Stimulated activated CD8-positive, alpha-beta memory T cell treated with anti-CD3 and anti-CD28 coated beads, Interleukin-12 subunit alpha, Interleukin-12 subunit beta, amount 100 ng/mL, for 1 hour (primary cell): Measurements from ENCODE around the gene GRB10.
"Not testable (repeated sequence)": the region's sequence is repeated elsewhere in the genome, so short reads cannot be mapped to it uniquely, and the experiment has no call there.

ENCODE experiments used
- DNase-seq: peaks from one replicate; pipeline ENCODE4 v3.0.0-alpha.2; 2020; ENCODE audit warnings: low read depth

Gene GRB10

GRCh38 chr7:50778189-50778588 lies 4.5 kb downstream of the GRB10 start:
- DNase-seq = no peak

- no peak for DNase-seq
Observed at GRCh38 chr7:50775836-50776235, 6.9 kb downstream of the GRB10 start.

- DNase-seq = no peak
Observed at GRCh38 chr7:50775231-50775630, 7.5 kb downstream of the GRB10 start.

- DNase-seq = no peak
Observed at GRCh38 chr7:50774319-50774718, 8.4 kb downstream of the GRB10 start.

GRCh38 chr7:50773071-50773470 lies 9.6 kb downstream of the GRB10 start:
- not testable (repeated sequence) for DNase-seq

GRCh38 chr7:50771120-50772002 lies 11.3 kb downstream of the GRB10 start:
- DNase-seq = no peak

GRCh38 chr7:50768485-50769474 lies 13.9 kb downstream of the GRB10 start:
- no peak for DNase-seq

- DNase-seq = no peak
Observed at GRCh38 chr7:50766849-50767207, 15.9 kb downstream of the GRB10 start.

GRCh38 chr7:50766106-50766848 lies 16.4 kb downstream of the GRB10 start:
- DNase-seq = no peak

- no peak for DNase-seq
Observed at GRCh38 chr7:50762337-50762736, 20.4 kb downstream of the GRB10 start.

GRCh38 chr7:50761713-50762112 lies 21.0 kb downstream of the GRB10 start:
- DNase-seq = no peak

- DNase-seq = no peak
Observed at GRCh38 chr7:50757703-50758390, 24.8 kb downstream of the GRB10 start.

GRCh38 chr7:50756180-50756579 lies 26.5 kb downstream of the GRB10 start:
- no peak for DNase-seq

- DNase-seq = no peak
Observed at GRCh38 chr7:50754684-50755083, 28.0 kb downstream of the GRB10 start.

GRCh38 chr7:50754241-50754640 lies 28.5 kb downstream of the GRB10 start:
- DNase-seq = no peak

- no peak for DNase-seq
Observed at GRCh38 chr7:50752422-50752821, 30.3 kb downstream of the GRB10 start.

GRCh38 chr7:50751146-50751545 lies 31.6 kb downstream of the GRB10 start:
- DNase-seq = no peak

GRCh38 chr7:50749896-50750295 lies 32.8 kb downstream of the GRB10 start:
- DNase-seq = no peak

GRCh38 chr7:50748472-50748871 lies 34.2 kb downstream of the GRB10 start:
- no peak for DNase-seq

GRCh38 chr7:50745835-50746234 lies 36.9 kb downstream of the GRB10 start:
- no peak for DNase-seq

GRCh38 chr7:50745336-50745735 lies 37.4 kb downstream of the GRB10 start:
- DNase-seq = no peak

GRCh38 chr7:50743893-50744292 lies 38.8 kb downstream of the GRB10 start:
- DNase-seq = no peak
